Kidney (tissue), 14 donors: ENCODE data around the gene SLC25A47. TPM values are rescaled to one million over a fixed set of nuclear protein-coding genes. Genes with fewer than 3 reads are reported as not detected.
A peak's percentile ranks its signal among the peaks of the same experiment; 100 is the strongest.

Experiments used
- DNase-seq, 5 donors: peaks; one replicate each; pipeline ENCODE4 v3.0.0-alpha.2; 2013 to 2020
- FAIRE-seq: peaks from 2 replicates; lab custom pipeline; 2012; peaks lifted over from hg19 to GRCh38; lab: Jason Lieb, UNC
- H3K27ac ChIP-seq, 2 donors: one replicate each; pipeline ENCODE4 v1.7.0; 2013; ENCODE audit warnings: low read depth in 2 of 2, low read length in 2 of 2, inconsistent platforms in 1 of 2
- H3K27me3 ChIP-seq: one replicate; pipeline ENCODE4 v1.7.1; 2013; ENCODE audit warnings: low read length, inconsistent platforms; ENCODE audit not compliant: control insufficient read depth, insufficient read depth
- H3K36me3 ChIP-seq, 3 donors: one replicate each; pipeline versions ENCODE4 v1.7.0 to v1.7.1; 2013; ENCODE audit warnings: low read length in 3 of 3, control low read depth in 1 of 3, inconsistent platforms in 1 of 3; ENCODE audit not compliant: insufficient read depth in 3 of 3, control insufficient read depth in 2 of 3
- H3K4me1 ChIP-seq, 3 donors: one replicate each; pipeline versions ENCODE4 v1.7.0 to v1.7.1; 2013; ENCODE audit warnings: low read length in 3 of 3, inconsistent platforms in 1 of 3, low read depth in 1 of 3; ENCODE audit not compliant: control insufficient read depth in 2 of 3, insufficient read depth in 2 of 3
- H3K4me3 ChIP-seq, 3 donors: one replicate each; pipeline versions ENCODE4 v1.7.0 to v1.8.1; 2013; ENCODE audit warnings: low read length in 3 of 3, control low read depth in 1 of 3, inconsistent platforms in 1 of 3
- H3K9ac ChIP-seq, 3 donors: one replicate each; pipeline versions ENCODE4 v1.7.0 to v1.7.1; 2013; ENCODE audit warnings: low read length in 3 of 3, control low read depth in 1 of 3, inconsistent platforms in 1 of 3
- H3K9me3 ChIP-seq, 3 donors: one replicate each; pipeline versions ENCODE4 v1.7.0 to v1.7.1; 2013; ENCODE audit warnings: low read length in 3 of 3, control low read depth in 1 of 3, inconsistent platforms in 1 of 3; ENCODE audit not compliant: control insufficient read depth in 2 of 3, insufficient read depth in 1 of 3
- CTCF ChIP-seq: IDR thresholded peaks from 3 replicates; pipeline ENCODE4 v1.5.1; 2012; ENCODE audit warnings: mild to moderate bottlenecking, moderate library complexity, borderline replicate concordance; ENCODE audit not compliant: insufficient read depth; ENCODE audit errors: extremely low read depth
- intact Hi-C: fragments of 100-400 bp; cut with DNase I; formaldehyde crosslinking; loops from one replicate; pipeline ENCODE4 v1.11.1; 2022
- polyA plus RNA-seq: library from polyadenylated mRNA; stranded (reverse); fragments of 350-450 nt; fragmentation: Illumina TruSeq; extraction: RNeasy Lipid Tissue Mini Kit (QIAGEN cat#74804); gene quantifications from one replicate; pipeline ENCODE4 v1.2.3, GENCODE V29; 2014; ENCODE audit warnings: low read depth, low replicate concordance; ENCODE audit not compliant: insufficient read depth
- total RNA-seq: library from RNA; stranded (reverse); fragmentation: NEBNext Ultra II Directional; extraction: Animal tissue kit (Norgen Biotek cat#: 25700); gene quantifications from one replicate; pipeline ENCODE4 v1.2.1, GENCODE V29; 2021
- donor health status: control.
- donor health status: control.
- donor health status: control.
- donor health status: control.
- donor health status: control.
- donor health status: DM: yes; HTN: yes; CAD: no.
- donor health status: Normal renal cell carcinoma (clear cell type).

Gene SLC25A47
- total and polyA plus RNA-seq, 2 donors from 2014 or later: 1.0 TPM; not detected in 1

GRCh38 chr14:100302616-100303015 lies 20.5 kb upstream of the SLC25A47 start:
- TF ChIP-seq CTCF: no peak
- Histone ChIP-seq H3K27ac (no peak overlapping the region), H3K27me3 (no peaks in the 10 kb centered on the region), H3K9ac (no peak overlapping the region), H3K36me3 (no peaks in the 10 kb centered on the region), H3K4me1 (peaks cover 0 to 26% (median 5%) of the 10 kb centered on the region in 3 donors), H3K4me3 (no peak overlapping the region), H3K9me3 (no peaks in the 10 kb centered on the region)
- intact Hi-C loops: no loop called here
- FAIRE-seq: no peak
- DNase-seq: peak in 1 of 5 donors; percentile 29

- TF ChIP-seq CTCF: peak; percentile 22
- peaks cover 0 to 28% (median under 1%) of the 10 kb centered on the region in 3 donors for H3K4me1 ChIP-seq
- no peak overlapping the region for H3K9ac ChIP-seq
- H3K4me3 ChIP-seq: no peak overlapping the region
- no peak for FAIRE-seq
- no peaks in the 10 kb centered on the region for H3K27me3 ChIP-seq
- no peak overlapping the region for H3K27ac ChIP-seq
- DNase-seq: no peak
- intact Hi-C loops: no loop called here
- H3K36me3 ChIP-seq: no peaks in the 10 kb centered on the region
- no peaks in the 10 kb centered on the region for H3K9me3 ChIP-seq
Observed at GRCh38 chr14:100303179-100303578, 20.0 kb upstream of the SLC25A47 start.

- Histone ChIP-seq H3K4me1 (peaks cover 0 to 24% (median 0%) of the 10 kb centered on the region in 3 donors), H3K27ac (no peak overlapping the region), H3K4me3 (peak overlapping the region in 1 of 3 donors; percentile 69), H3K27me3 (no peaks in the 10 kb centered on the region), H3K36me3 (no peaks in the 10 kb centered on the region), H3K9ac (no peak overlapping the region), H3K9me3 (no peaks in the 10 kb centered on the region)
- no peak for FAIRE-seq
- TF ChIP-seq CTCF: no peak
- no peak for DNase-seq
- intact Hi-C loops: no loop called here
Observed at GRCh38 chr14:100303925-100304324, 19.2 kb upstream of the SLC25A47 start.

GRCh38 chr14:100304825-100305323 lies 18.3 kb upstream of the SLC25A47 start:
- H3K4me3 ChIP-seq: peak overlapping the region; percentile 45 to 69 (median 63)
- FAIRE-seq (no peak), DNase-seq (peak in 2 of 5 donors; percentile 52 to 88)
- peak overlapping the region; percentile 76 to 89 for H3K27ac ChIP-seq
- intact Hi-C loops: no loop called here
- peak overlapping the region in 2 of 3 donors; percentile 41 to 74 for H3K9ac ChIP-seq
- H3K4me1 ChIP-seq: peaks cover 0 to 20% (median 0%) of the 10 kb centered on the region in 3 donors
- no peaks in the 10 kb centered on the region for H3K36me3 ChIP-seq
- no peak for TF ChIP-seq CTCF
- H3K27me3 ChIP-seq: no peaks in the 10 kb centered on the region
- no peaks in the 10 kb centered on the region for H3K9me3 ChIP-seq
